HG02623 (cell line): ENCODE results near the gene PLCB1.

Experiments used
- ATAC-seq: cut with Tn5 transposase; IDR thresholded peaks from one replicate; pipeline ENCODE4 v1.9.1; 2021; ENCODE audit warnings: moderate library complexity; ENCODE audit not compliant: unreplicated experiment

The PLCB1 gene

GRCh38 chr20:8242066-8242465 lies 110.0 kb downstream of the PLCB1 start:
- ATAC-seq: no peak

- no peak for ATAC-seq
Measured at GRCh38 chr20:8242827-8243724, 111.0 kb downstream of the PLCB1 start.

- ATAC-seq: no peak
Measured at GRCh38 chr20:8244637-8245036, 112.6 kb downstream of the PLCB1 start.

GRCh38 chr20:8246153-8246552 lies 114.1 kb downstream of the PLCB1 start:
- ATAC-seq: no peak

GRCh38 chr20:8246716-8247115 lies 114.7 kb downstream of the PLCB1 start:
- no peak for ATAC-seq

- no peak for ATAC-seq
Measured at GRCh38 chr20:8248051-8248450, 116.0 kb downstream of the PLCB1 start.

- no peak for ATAC-seq
Measured at GRCh38 chr20:8249634-8250033, 117.6 kb downstream of the PLCB1 start.

- ATAC-seq: no peak
Measured at GRCh38 chr20:8250539-8251200, 118.6 kb downstream of the PLCB1 start.

- no peak for ATAC-seq
Measured at GRCh38 chr20:8251201-8251575, 119.1 kb downstream of the PLCB1 start.

GRCh38 chr20:8254911-8255582 lies 123.0 kb downstream of the PLCB1 start:
- no peak for ATAC-seq

GRCh38 chr20:8255945-8256632 lies 124.0 kb downstream of the PLCB1 start:
- ATAC-seq: no peak

- no peak for ATAC-seq
Measured at GRCh38 chr20:8260837-8261251, 128.8 kb downstream of the PLCB1 start.

- no peak for ATAC-seq
Measured at GRCh38 chr20:8262721-8263120, 130.7 kb downstream of the PLCB1 start.

GRCh38 chr20:8265588-8265987 lies 133.5 kb downstream of the PLCB1 start:
- no peak for ATAC-seq

- no peak for ATAC-seq
Measured at GRCh38 chr20:8267009-8267408, 134.9 kb downstream of the PLCB1 start.

GRCh38 chr20:8271727-8272126 lies 139.7 kb downstream of the PLCB1 start:
- no peak for ATAC-seq

- ATAC-seq: no peak
Measured at GRCh38 chr20:8272766-8273165, 140.7 kb downstream of the PLCB1 start.

GRCh38 chr20:8284902-8285301 lies 152.8 kb downstream of the PLCB1 start:
- ATAC-seq: no peak

- no peak for ATAC-seq
Measured at GRCh38 chr20:8287340-8287739, 155.3 kb downstream of the PLCB1 start.

GRCh38 chr20:8291200-8291599 lies 159.1 kb downstream of the PLCB1 start:
- no peak for ATAC-seq

- no peak for ATAC-seq
Measured at GRCh38 chr20:8291873-8292272, 159.8 kb downstream of the PLCB1 start.
